HUES48 (cell line): ENCODE results near the gene PANX2.
"Not testable (repeated sequence)": the region's sequence is repeated elsewhere in the genome, so short reads cannot be mapped to it uniquely, and the experiment has no call there.

Experiments
- H3K27ac ChIP-seq: one replicate; pipeline ENCODE4 v1.7.0; 2013; ENCODE audit warnings: low read depth, low read length, inconsistent platforms
- H3K27me3 ChIP-seq: 2 replicates; pipeline ENCODE4 v1.6.1; 2013; ENCODE audit warnings: mild to moderate bottlenecking, low read length; ENCODE audit not compliant: control insufficient read depth, insufficient read depth
- H3K36me3 ChIP-seq: 2 replicates; pipeline ENCODE4 v1.6.1; 2013; ENCODE audit warnings: low read length; ENCODE audit not compliant: control insufficient read depth, insufficient read depth
- H3K4me1 ChIP-seq: 2 replicates; pipeline ENCODE4 v1.6.1; 2013; ENCODE audit warnings: mild to moderate bottlenecking, low read length; ENCODE audit not compliant: control insufficient read depth, insufficient read depth
- H3K4me3 ChIP-seq: 2 replicates; pipeline ENCODE4 v1.5.1; 2013; ENCODE audit warnings: mild to moderate bottlenecking, low read depth, low read length
- H3K9ac ChIP-seq: 2 replicates; pipeline ENCODE4 v1.6.1; 2013; ENCODE audit warnings: mild to moderate bottlenecking, low read depth, low read length, moderate library complexity
- H3K9me3 ChIP-seq: 2 replicates; pipeline ENCODE4 v1.6.1; 2013; ENCODE audit warnings: low read length; ENCODE audit not compliant: control insufficient read depth, insufficient read depth

PANX2 gene

DNA sequence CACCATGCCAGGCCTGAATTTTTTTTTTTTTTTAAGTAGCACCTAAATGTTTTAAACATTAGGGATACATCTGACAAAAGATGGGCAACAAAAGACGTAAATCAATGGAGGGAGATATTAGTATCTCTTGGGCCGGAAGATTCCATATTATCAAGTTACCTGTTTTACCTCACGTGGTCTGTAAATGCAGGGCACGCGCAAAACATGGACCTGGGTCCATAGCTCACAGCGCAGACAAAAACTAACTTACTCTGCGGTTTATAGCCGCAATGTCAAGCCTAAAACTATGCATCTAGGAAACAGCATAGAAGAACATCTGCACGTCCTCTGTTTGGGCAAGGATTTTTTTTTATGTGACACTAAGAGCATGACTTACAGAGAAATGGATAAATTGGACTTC is 31.5 kb upstream of the PANX2 start:
- no peaks in the 10 kb centered on the region for H3K9me3 ChIP-seq
- H3K27me3 ChIP-seq = no peaks in the 10 kb centered on the region
- no peaks in the 10 kb centered on the region for H3K4me1 ChIP-seq
- H3K36me3 ChIP-seq = no peaks in the 10 kb centered on the region
- no peak overlapping the region for H3K27ac ChIP-seq
- H3K9ac ChIP-seq = no peak overlapping the region
- H3K4me3 ChIP-seq = no peak overlapping the region

DNA sequence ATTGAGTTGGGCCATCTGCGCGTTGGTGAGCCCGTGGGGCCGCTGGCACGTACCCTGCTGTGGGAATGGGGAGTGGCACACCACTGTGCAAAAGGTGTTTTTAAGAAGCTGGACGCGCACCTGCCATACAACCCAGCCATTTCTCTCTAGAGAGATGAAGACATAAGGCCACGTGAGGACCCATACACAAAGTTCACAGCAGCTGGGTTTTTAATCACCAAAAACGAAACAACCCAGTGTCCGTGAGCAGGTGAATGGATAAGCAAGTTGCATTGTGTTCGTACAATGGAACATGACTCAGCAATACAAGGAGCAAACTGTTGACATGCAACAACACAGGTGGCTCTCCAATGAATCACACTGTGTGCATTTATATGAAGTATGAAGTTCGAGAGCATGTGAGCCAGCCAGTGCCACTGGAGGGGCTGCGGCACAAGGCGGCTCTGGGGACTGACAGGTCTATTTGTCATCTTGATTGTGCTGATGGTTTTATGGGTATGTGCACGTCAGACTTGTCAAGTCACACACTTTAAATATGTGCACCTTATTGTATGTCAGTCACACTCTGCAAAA is 30.6 kb upstream of the PANX2 start:
- H3K27ac ChIP-seq = no peak overlapping the region
- no peaks in the 10 kb centered on the region for H3K4me1 ChIP-seq
- H3K4me3 ChIP-seq = no peak overlapping the region
- H3K9ac ChIP-seq = no peak overlapping the region
- no peaks in the 10 kb centered on the region for H3K9me3 ChIP-seq
- H3K27me3 ChIP-seq = no peaks in the 10 kb centered on the region
- H3K36me3 ChIP-seq = no peaks in the 10 kb centered on the region

DNA sequence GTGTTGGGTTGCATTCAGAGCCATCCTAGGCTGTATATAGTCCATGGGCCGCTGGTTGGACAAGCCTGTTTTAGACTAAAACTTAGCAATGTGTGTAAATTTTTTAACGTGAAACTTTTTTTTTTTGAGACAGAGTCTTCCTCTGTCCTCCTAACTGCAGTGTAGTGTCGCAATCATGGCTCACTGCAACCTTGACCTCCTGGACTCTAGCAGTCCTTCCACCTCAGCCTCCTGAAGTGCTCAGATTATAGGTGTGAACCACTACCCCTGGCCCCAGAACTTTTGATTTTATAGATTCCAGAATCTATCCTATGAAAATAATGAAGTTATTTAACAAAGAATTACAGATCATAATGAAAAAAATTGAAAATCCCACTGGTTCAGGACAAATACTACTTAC is 29.9 kb upstream of the PANX2 start:
- Histone ChIP-seq H3K4me3 (no peak overlapping the region), H3K27ac (no peak overlapping the region), H3K9me3 (no peaks in the 10 kb centered on the region), H3K9ac (no peak overlapping the region), H3K4me1 (no peaks in the 10 kb centered on the region), H3K27me3 (no peaks in the 10 kb centered on the region), H3K36me3 (no peaks in the 10 kb centered on the region)

DNA sequence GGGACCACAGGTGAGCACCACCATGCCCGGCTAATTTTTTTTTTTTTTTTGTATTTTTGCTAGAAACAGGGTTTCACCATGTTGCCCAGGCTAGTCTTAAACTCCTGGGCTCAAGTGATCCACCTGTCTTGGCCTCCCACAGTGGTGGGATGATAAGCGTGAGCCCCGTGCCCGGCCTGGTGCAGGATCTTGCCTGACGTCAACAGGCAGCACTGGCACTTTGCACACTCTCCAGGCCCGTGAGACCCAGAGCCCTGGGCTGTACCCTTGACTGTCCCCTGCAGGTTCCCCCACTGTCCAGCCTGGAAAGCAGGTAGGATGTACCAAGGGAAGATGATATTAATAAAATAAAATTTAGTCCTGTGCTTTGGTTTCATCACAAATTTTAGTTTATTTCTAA is 29.1 kb upstream of the PANX2 start:
- Histone ChIP-seq H3K4me1 (no peaks in the 10 kb centered on the region), H3K36me3 (no peaks in the 10 kb centered on the region), H3K9ac (no peak overlapping the region), H3K4me3 (no peak overlapping the region), H3K9me3 (no peaks in the 10 kb centered on the region), H3K27ac (no peak overlapping the region), H3K27me3 (no peaks in the 10 kb centered on the region)

DNA sequence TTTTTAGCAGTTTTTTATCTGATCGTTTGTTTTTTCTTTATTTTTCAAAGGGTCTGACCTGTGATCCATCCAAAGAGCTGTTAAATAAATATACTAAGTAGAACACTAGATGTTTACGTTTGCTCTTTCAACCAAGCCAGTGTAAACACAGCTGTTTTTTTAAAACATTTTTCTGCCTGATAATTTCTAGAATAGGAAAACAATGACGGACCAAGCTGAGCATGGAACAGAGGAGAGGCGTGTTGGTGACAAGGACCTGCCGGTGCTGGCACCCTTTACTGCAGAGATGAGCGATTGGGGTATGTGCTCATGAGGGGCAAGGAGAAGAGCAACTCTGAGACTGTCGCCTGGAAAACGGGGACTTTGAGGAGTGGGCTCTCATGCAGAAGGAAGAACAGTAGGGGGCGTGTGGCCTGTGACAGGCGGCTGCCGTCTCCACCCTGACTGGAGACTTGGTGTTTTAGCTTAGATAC is 28.6 kb upstream of the PANX2 start:
- Histone ChIP-seq H3K9me3 (no peaks in the 10 kb centered on the region), H3K4me1 (no peaks in the 10 kb centered on the region), H3K36me3 (no peaks in the 10 kb centered on the region), H3K9ac (no peak overlapping the region), H3K27me3 (no peaks in the 10 kb centered on the region), H3K27ac (no peak overlapping the region), H3K4me3 (no peak overlapping the region)

DNA sequence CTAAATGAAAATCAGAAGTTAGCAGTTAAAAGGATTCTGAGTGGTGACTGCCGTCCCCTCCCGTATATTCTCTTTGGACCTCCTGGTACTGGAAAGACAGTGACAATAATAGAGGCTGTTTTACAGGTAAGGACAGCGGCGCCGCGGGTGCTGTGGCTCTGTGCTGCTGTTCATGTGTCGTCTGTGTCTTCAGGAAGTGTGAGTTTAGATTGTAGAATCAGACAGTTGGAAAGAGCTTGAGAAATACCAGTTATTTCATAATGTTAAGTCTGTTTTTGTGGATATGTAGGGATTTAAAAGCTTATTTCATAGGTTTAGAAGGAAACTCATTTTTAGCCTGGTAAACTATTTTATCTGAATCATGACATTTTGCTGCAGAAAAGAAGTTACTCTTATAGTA is 27.4 kb upstream of the PANX2 start:
- no peak overlapping the region for H3K9ac ChIP-seq
- H3K27ac ChIP-seq = no peak overlapping the region
- H3K27me3 ChIP-seq = no peaks in the 10 kb centered on the region
- no peaks in the 10 kb centered on the region for H3K36me3 ChIP-seq
- no peaks in the 10 kb centered on the region for H3K4me1 ChIP-seq
- no peak overlapping the region for H3K4me3 ChIP-seq
- no peaks in the 10 kb centered on the region for H3K9me3 ChIP-seq

DNA sequence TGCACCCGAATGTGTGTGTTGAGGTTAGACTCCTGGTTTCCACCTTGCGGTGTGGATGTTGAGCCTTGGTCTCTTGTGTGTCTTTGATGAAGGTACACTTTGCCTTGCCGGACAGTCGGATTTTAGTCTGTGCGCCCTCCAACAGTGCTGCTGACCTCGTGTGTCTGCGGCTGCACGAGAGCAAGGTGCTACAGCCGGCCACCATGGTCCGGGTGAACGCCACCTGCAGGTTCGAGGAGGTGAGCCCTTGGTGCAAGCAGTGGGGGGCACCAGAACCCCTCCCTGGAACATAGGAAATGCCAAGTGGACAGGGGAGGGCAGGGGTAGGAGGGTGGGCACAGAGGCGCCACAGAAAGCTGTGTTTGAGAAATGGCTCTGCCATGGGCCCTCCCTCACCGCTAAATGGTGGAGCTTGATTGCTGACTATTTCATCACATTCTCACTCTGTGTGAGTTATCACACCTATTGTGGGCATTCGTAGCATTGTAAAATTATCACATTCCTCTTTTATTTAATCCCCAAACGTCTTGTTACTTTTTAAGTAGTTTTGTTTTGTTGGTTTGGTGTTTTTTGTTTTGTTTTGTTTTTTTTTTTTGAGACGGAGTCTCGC is 26.4 kb upstream of the PANX2 start:
- H3K27ac ChIP-seq = no peak overlapping the region
- H3K4me1 ChIP-seq = no peaks in the 10 kb centered on the region
- H3K9ac ChIP-seq = no peak overlapping the region

DNA sequence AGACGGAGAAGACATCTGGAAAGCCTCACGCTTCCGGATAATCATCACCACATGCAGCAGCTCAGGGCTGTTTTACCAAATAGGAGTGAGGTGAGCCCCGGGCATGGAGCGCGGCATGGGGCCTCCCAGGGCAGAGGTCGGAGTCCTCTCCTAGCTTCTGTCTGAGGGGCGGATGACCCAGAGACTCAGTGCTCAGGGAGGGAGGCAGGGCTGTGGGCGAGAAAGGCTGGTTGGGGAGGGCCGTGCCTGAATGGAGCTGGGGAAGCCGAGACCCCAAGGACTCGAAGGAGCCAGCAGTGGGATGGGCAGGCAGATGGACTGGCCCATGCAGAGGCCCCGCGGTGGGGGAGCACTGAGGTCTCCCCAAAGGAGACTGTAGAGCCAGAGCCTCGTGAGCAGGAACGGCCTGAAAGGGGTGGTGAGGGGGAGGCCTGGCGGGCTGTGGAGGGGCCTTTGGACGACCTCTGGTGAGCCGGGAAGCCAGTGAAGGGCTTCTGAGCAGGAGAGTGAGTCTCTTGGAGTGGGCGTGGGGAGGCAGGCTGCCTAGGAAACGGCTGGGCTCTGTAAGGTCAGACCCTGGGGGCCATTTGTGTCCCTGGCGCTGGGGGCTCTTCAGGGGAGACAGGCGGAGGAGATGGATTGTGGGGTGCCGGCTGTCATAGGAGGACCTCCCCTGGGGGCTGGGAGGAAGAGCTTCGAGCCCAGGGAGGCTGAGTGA is 24.7 kb upstream of the PANX2 start:
- Histone ChIP-seq H3K36me3 (no peaks in the 10 kb centered on the region), H3K4me3 (no peak overlapping the region), H3K27ac (no peak overlapping the region), H3K9ac (no peak overlapping the region), H3K9me3 (no peaks in the 10 kb centered on the region), H3K4me1 (no peaks in the 10 kb centered on the region), H3K27me3 (no peaks in the 10 kb centered on the region)

More for the DNA sequence above, 26.4 kb upstream of the PANX2 start:
- no peak overlapping the region for H3K4me3 ChIP-seq
- no peaks in the 10 kb centered on the region for H3K27me3 ChIP-seq
- H3K9me3 ChIP-seq = no peaks in the 10 kb centered on the region
- no peaks in the 10 kb centered on the region for H3K36me3 ChIP-seq

DNA sequence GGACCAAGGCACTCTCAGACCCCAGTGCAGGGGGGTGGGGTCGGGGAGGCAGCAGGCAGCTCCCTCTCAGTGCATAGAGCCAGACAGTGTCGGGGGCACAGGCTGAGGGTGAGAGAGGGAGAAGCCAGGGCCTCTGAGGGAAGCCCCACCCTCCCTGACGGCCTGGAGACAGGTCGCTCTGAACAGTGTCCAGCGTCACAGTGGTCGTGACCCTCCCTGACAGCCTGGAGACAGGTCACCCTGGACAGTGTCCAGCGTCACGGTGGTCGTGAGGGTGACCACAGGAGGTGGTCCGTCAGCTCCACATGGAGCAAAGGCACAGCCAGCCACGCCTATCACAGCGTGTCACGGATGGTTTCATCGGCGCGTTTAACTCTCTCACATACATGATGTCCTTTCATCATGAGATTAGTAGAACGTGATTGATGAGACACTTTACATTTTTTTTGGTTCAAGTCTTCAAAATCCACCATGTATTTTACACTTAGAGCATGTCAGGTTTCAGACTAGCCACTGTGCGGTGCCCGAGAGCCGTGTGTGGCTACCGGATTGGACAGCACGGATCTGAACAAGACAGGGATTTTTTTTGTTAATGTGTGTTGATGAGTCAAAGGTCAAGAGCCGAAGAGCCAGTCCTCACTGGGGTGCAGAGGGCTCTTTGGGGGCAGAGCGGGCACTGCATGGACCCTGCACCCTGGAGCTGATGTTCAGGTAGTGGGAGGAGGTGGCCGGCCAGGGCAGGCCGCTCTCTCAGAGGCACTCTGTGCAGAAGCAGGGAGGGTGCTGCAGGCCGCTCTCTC is 23.9 kb upstream of the PANX2 start:
- no peaks in the 10 kb centered on the region for H3K9me3 ChIP-seq
- no peak overlapping the region for H3K9ac ChIP-seq
- no peaks in the 10 kb centered on the region for H3K27me3 ChIP-seq
- no peak overlapping the region for H3K27ac ChIP-seq
- no peaks in the 10 kb centered on the region for H3K4me1 ChIP-seq
- H3K36me3 ChIP-seq = no peaks in the 10 kb centered on the region
- no peak overlapping the region for H3K4me3 ChIP-seq

DNA sequence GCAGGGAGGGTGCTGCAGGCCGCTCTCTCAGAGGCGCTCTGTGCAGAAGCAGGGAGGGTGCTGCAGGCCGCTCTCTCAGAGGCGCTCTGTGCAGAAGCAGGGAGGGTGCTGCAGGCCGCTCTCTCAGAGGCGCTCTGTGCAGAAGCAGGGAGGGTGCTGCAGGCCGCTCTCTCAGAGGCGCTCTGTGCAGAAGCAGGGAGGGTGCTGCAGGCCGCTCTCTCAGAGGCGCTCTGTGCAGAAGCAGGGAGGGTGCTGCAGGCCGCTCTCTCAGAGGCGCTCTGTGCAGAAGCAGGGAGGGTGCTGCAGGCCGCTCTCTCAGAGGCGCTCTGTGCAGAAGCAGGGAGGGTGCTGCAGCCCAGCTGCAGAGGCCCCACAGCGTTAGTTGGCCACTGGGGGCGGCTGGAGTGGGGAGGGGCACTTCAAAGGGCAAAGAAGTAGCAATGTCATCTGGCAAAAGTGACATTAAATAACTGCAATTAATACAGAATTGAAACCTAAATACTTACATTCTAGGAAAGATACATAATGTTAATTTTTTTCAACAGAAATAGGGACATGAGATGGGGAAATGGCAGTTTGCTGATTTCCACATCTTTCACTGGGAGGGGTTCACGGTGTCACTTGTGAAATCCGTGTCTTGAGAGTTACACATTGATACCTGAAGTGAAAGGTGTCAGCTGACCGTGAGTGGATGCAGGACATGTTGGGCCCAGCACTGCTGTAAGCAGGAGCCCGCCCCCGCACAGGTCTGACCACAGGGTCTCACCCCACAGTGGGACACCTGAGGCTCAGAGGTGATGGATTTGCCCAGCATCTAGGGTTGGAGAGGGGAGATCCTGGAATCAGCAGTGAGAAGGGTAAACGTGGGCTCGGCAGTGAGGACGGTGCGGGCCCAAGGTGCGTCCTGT is 23.0 kb upstream of the PANX2 start:
- H3K4me3 ChIP-seq, H3K9me3 ChIP-seq: not testable (repeated sequence)

More for the DNA sequence above, 23.0 kb upstream of the PANX2 start:
- H3K36me3 ChIP-seq, H3K27ac ChIP-seq, H3K4me1 ChIP-seq, H3K27me3 ChIP-seq, H3K9ac ChIP-seq: not testable (repeated sequence)
